Suppressor macrophage treated with lipopolysaccharide for 1 hour (primary cell): Measurements from ENCODE around the gene YARS1.
"Not testable (repeated sequence)": the region's sequence is repeated elsewhere in the genome, so short reads cannot be mapped to it uniquely, and the experiment has no call there.

ENCODE experiments used
- DNase-seq, 3 donors: peaks; one replicate each; pipeline ENCODE4 v3.0.0-alpha.2; 2020 to 2022

Gene YARS1

GRCh38 chr1:32816676-32817158, 441 bp downstream of the YARS1 start:
- DNase-seq, result peak; percentile 31 to 39 (median 32)

- DNase-seq, result peak in 2 of 3 donors; percentile 41 to 53
Measured at GRCh38 chr1:32813941-32814739, 3.0 kb downstream of the YARS1 start.

DNA sequence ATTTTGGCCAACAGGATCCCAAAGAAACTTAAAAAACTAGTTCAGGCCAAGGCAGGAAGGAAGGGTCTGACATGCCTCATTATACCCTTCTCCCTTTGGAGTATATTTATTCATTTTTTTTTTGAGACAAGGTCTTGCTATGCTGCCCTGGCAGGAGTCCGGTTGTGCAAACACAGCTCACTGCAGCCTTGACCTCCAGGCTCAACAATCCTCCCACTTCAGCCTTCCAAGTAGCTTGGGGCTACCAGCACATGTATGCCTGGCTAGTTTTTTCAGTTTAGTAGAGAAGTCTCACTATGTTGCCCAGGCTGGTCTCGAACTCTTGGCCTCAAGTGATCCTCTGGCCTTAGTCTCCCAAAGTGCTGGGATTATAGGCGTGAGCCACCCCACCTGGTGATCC, 5.2 kb downstream of the YARS1 start:
- no peak for DNase-seq

GRCh38 chr1:32811265-32811664, 5.9 kb downstream of the YARS1 start:
- DNase-seq, result no peak

GRCh38 chr1:32810358-32810757, 6.8 kb downstream of the YARS1 start:
- DNase-seq, result no peak

DNA sequence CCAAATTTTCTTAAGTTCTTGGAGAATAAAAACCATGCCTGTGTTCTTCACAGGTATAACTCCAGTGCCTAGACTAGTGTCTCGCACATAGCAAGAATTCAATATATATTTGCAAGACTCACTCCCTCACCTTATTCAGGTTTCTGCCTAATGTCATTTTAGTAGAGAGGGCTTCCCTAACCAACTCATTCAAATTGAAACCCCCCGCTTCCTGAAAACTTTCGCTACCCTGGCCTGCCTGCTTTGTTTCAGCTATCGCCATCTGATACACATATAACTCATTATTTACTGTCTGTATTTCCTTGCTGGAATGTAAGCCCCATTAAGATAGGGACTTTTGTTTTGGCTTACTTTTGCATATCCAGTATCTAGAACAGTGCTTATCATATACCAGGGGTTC, 8.6 kb downstream of the YARS1 start:
- no peak for DNase-seq

GRCh38 chr1:32806910-32807523, 10.1 kb downstream of the YARS1 start:
- no peak for DNase-seq

DNA sequence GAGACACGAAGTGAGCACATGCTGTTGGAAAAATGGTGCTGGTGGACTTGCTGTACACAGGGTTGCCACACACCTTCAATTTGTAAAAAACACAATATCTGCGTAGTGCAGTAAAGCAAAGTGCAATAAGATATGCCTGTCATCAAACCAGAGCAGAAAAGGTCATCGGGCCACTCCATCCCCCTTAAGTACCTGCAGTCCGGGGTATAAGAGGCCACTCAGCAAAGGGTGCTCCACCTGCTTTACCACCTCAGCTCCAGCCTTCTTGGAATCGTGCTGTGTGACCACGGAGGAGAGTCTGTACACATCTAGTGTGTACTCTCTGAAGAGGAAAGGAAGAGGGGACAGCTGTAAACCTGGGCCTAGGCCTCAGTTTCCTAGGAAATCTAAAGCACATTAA, 10.9 kb downstream of the YARS1 start:
- DNase-seq, result no peak

DNA sequence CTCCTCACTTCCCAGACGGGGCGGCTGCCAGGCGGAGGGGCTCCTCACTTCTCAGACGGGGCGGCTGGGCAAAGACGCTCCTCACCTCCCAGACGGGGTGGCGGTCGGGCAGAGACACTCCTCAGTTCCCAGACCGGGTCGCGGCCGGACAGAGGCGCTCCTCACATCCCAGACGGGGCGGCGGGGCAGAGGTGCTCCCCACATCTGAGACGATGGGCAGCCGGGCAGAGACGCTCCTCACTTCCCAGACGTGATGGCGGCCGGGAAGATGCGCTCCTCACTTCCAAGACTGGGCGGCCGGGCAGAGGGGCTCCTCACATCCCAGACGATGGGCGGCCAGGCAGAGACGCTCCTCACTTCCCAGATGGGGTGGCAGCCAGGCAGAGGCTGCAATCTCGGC, 12.7 kb downstream of the YARS1 start:
- DNase-seq, result not testable (repeated sequence)

DNA sequence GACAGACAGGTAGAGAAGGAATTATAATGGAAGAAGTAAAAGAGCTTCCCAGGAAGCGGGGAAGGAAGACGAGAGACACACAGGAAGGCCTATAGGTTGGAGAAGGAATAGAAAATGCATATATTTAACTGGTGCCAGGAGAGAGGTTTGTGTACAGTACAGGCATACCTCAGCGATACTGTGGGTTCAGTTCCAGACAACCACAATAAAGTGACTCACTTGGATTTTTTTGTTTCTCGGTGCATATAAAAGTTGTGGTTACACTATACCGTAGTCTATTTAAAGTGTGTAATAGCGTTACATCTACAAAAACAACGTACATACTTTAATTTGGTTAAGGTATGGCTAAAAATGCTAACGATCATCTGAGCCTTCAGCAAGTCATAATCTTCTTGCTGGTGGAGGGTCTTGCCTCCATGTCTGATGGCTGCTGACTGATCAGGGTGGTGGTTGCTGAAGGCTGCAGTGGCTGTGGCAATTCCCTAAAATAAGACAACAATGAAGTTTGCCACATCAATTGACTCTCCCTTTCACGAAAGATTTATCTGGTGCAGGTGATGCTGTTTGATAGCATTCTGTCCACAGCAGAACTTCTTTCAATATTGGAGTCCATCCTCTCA, 16.0 kb downstream of the YARS1 start:
- DNase-seq, result no peak

DNA sequence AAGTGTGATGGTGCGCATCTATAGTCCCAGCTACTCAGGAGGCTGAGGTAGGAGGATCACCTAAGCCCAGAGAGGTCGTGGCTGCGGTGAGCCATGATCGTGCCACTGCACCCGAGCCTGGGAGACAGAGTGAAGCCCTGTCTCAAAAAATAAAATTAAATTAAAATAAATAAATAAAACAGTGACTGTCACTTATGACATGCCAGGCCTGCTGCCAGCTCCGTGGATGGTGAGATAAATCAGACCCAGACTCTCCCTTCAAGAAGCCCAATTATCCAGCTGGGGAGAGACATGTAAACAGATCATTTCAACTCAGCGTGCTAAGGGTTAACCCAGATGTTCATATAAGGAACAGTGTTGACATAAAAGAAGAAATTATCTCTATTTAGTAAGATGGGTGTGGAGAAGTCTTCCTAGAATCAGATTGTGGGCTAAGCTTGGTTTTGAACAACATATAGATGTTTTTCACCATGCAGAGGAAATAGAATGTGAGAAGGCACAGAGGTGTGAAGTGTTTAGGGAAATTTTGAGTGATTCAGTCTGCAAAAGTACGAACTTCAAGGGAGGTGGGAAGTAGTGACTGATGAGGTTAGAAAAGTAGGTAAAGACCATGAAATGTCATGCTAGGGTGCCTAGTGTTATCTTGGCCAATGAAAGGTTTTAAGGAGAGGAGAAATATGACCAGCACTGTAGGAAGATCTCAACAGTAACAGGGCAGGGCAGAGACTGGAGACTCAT, 18.3 kb downstream of the YARS1 start:
- DNase-seq, result no peak

DNA sequence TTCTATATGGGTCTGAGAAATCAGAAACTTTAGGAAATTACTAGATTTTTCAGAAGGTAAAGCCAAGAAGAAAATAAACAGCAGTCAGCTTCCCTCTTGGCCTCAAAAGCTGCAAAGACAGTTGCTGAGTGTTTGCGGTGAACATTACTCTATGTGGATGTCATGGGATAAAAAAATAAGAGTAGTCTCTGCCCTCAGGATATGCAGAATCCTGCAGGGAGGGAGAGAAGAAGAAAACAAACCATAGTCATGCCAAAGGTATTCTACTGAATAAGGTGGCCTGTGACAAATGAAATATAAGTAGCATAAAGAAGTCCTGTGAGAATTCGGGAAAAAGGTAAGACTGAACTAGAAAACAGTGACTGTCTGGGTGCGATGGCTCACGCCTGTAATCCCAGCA, 19.0 kb downstream of the YARS1 start:
- no peak for DNase-seq

- no peak for DNase-seq
Measured at GRCh38 chr1:32797456-32797855, 19.7 kb downstream of the YARS1 start.

DNA sequence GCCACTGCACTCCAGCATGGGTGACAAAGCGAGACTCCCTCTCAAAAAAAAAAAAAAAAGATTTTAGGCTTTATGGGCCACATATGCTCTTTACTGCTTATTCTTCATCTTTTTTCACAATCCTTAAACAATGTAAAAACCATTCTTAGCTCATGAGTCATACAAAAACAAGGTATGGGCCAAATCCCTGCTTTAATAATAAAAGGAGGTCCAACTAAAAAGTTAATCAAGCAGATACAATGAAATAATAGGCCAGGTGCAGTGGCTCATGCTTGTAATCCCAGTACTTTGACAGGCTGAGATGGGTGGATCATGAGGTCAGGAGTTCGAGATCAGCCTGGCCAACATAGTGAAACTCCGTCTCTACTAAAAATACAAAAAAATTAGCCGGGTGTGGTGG, 21.4 kb downstream of the YARS1 start:
- DNase-seq, result not testable (repeated sequence)

DNA sequence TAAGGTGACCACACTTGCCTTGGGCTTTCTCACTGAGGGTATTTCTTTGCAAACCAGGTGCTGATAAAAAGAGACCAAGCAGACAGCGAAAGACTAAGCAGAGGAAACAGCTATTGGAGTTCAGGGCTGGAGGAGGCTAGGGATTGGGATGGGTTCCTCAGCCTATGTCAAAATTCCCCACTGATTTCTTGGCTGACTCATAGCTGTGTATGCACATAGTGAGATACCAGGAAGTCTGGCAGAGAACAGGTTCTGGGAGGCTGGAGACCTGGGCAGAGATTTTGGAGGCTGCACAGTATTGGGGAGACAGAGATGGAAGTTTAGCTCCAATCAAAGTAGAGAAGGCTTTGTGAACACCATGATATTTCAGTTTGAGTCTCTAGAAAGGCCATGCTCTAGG, 25.3 kb downstream of the YARS1 start:
- peak in 1 of 3 donors; percentile 30 for DNase-seq

DNA sequence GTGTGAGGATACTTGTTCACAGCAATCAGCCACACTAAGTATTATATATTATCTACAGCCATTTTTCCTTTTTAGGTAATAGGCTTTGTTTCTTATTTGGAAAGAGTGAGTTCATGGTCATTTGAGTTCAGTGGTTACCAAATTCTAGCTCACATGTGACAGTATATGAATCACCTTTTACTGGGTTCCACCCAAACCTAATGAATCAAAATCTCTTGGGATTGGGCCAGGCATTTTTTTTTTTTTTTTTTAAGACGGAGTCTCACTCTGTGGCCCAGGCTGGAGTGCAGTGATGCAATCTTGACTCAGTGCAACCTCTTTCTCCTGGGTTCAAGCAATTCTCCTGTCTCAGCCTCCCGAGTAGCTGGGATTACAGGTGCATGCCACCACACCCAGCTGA, 27.8 kb downstream of the YARS1 start:
- DNase-seq, result peak; percentile 52 to 72 (median 61)

DNA sequence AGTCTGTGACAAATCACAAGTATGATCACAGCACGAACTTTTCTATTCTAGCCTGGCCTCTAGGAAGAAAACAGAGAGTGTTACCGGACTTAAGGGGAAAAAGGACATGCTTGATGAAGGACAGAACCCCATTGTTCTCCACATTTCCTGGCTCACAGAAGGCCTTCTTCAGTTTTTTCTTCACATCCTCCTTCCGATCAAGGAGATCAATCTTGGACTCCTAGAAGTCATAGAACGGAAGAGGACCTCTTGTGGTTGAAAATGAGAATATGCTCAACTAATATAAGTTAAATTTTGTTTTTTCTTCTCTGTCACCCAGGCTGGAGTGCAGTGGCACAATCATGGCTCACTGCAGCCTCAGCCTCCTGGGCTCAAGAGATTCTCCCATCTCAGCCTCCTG, 30.3 kb downstream of the YARS1 start:
- DNase-seq, result peak; percentile 17 to 25 (median 24)

DNA sequence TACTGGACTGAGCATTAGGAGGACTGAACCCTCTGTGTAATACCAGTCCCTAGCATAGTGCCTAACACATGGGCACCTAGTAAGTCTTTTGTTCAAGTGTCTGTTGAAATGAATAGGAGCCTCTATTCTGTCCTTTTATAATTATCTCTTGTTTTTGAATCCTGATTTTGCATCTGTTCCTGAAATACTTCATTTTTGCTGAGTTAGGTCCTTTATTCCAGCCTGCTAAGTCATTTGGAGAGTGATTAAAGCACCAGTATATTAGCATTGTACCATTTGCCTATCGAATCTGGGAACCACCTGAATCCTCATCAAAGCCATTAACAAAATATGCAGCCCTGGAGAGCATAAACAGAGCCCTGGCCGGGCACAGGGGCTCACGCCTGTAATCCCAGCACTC, 32.3 kb downstream of the YARS1 start:
- DNase-seq, result no peak

DNA sequence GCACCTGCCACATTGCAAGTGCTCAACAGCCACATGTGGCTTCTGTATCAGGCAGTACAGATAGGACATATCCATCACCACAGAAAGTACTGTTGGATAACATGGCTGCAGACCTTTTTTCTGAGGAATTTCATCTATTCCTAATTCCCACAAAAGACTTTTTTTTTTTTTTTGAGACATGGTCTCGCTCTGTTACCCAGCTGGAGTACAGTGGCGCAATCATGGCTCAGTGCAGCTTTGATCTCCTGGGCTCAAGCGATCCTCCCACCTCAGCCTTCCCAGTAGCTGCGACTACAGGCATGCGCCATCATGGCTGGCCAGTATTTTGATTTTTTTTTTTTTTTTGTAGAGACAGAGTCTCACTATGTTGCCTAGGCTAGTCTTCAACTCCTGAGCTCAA, 33.3 kb downstream of the YARS1 start:
- DNase-seq, result no peak

DNA sequence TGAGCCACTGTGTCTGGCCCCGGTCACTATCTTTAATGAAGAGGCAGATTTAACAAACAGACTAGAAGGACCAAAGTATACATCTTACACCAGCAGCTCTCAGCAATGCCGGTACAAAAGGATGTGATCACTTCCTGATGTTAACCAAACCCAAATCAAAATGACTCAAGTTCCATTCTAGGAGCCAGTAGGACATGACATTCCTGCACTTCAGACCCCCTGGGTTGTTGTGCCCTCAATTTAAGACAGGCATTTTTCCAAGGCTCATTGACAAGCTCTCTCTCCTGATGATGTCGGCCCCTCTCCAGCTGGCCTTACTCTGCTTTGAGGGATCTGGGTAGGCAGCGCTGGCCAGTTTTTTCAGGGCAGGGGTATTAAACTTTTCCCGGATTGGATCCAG, 35.1 kb downstream of the YARS1 start:
- no peak for DNase-seq

DNA sequence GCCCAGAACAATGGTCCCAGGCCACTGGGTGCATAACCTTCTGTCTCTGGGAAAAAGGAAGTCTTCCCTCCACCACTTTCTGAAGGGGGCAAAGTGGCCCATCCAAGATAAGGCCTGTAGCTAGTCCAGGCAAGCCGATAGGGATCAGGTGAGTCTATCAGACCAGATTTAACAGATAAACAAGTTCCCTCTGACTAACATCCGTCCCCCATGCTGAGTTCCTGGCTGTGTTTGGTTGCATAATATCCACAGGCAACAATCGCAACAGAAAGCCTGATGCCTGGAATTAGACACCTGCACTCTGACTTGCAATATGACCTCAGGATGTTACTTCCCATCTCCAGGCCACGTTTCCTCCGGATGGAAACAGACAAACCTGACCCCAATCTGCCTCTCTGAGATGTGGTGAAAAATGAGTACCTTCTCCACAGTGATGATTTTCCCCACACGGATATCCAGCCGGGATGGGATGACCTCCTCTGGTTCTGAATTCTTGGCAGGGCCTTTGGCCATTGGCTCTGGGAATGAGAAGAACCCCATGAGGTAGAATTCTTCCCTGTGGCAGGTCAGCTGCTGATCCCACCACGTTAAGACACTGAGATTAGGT, 36.4 kb downstream of the YARS1 start:
- DNase-seq, result no peak

- DNase-seq, result no peak
Measured at GRCh38 chr1:32780005-32780404, 37.2 kb downstream of the YARS1 start.

DNA sequence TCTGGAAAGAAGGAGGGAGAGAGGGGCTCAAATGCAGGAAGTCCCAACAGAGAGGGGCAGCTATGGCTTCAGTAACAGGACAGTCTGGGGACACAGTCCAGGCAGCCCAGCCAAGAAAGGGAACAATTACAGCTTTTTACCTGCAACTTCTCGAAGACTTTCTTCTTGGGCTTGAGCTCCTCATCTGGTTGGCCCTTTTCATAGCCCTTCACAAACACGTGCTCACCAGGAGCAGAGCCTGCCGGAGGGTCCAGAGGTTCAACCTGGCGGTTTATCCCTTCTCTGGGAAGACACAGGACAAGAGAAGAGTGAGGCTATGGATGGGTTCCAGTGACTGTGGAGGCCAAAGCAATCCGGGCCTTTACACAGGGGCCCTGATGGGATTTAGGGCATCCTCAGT, 37.9 kb downstream of the YARS1 start:
- no peak for DNase-seq
